ENCODE measurements around the gene SIRT1. TPM values are rescaled to one million over a fixed set of nuclear protein-coding genes. Genes with fewer than 3 reads are reported as not detected.

The SIRT1 gene
- total RNA-seq, 1 donor from 2014 or later = 33.5 TPM

DNA sequence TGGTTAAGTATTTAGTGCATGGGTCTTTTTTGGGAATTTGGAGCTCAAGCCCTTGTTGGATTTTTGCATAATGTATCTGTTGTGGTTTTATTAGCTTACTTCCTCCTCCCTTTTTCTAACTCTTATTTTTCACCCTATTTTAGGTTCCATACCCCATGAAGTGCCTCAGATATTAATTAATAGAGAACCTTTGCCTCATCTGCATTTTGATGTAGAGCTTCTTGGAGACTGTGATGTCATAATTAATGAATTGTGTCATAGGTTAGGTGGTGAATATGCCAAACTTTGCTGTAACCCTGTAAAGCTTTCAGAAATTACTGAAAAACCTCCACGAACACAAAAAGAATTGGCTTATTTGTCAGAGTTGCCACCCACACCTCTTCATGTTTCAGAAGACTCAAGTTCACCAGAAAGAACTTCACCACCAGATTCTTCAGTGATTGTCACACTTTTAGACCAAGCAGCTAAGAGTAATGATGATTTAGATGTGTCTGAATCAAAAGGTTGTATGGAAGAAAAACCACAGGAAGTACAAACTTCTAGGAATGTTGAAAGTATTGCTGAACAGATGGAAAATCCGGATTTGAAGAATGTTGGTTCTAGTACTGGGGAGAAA lies 28.0 kb downstream of the SIRT1 start:
- Mint-ChIP-seq H3K4me1 (ENCODE audit: low read depth, unreplicated experiment) (no peaks in the 10 kb centered on the region), H3K27me3 (ENCODE audit: unreplicated experiment) (no peaks in the 10 kb centered on the region), H3K27ac (ENCODE audit: unreplicated experiment) (no peak overlapping the region), H3K36me3 (ENCODE audit: unreplicated experiment) (peaks cover 4% of the 10 kb centered on the region), H3K9me3 (ENCODE audit: unreplicated experiment) (peaks cover 1% of the 10 kb centered on the region), H3K4me3 (ENCODE audit: unreplicated experiment) (no peak overlapping the region)
- TF ChIP-seq, protein P1, sequence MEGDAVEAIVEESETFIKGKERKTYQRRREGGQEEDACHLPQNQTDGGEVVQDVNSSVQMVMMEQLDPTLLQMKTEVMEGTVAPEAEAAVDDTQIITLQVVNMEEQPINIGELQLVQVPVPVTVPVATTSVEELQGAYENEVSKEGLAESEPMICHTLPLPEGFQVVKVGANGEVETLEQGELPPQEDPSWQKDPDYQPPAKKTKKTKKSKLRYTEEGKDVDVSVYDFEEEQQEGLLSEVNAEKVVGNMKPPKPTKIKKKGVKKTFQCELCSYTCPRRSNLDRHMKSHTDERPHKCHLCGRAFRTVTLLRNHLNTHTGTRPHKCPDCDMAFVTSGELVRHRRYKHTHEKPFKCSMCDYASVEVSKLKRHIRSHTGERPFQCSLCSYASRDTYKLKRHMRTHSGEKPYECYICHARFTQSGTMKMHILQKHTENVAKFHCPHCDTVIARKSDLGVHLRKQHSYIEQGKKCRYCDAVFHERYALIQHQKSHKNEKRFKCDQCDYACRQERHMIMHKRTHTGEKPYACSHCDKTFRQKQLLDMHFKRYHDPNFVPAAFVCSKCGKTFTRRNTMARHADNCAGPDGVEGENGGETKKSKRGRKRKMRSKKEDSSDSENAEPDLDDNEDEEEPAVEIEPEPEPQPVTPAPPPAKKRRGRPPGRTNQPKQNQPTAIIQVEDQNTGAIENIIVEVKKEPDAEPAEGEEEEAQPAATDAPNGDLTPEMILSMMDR (IDR thresholded peaks at IDR 0.05; ENCODE audit: partially characterized antibody, unreplicated experiment) = no peak
- DNase-seq = no peak

DNA sequence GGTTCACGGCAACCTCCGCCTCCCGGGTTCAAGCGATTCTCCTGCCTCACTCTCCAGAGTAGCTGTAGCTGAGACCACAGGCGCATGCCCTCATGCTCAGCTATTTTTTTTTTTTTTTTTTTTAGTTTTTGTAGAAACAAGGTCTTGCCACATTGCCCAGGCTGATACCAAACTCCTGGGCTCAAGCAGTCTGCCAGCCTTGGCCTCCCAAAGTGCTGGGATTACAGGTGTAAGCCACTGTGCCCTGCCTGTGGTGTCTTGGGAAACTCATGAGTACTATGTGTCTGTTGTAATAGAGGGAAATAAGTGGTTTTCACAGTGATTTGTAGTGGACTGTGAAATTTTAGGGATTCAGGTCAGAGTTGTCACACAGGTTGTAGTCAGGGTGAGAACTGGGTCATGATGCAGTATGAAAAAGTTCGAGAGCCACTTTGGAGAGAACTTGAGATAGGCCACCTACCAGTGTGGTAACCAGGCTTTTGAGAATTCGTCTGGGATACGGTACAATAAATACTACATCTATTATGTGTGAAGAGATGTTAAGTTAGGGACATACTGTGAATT lies 30.4 kb downstream of the SIRT1 start:
- no peak overlapping the region for H3K27ac Mint-ChIP-seq (ENCODE audit: unreplicated experiment)
- no peaks in the 10 kb centered on the region for H3K36me3 Mint-ChIP-seq (ENCODE audit: unreplicated experiment)
- peaks cover 1% of the 10 kb centered on the region for H3K9me3 Mint-ChIP-seq (ENCODE audit: unreplicated experiment)
- H3K4me3 Mint-ChIP-seq (ENCODE audit: unreplicated experiment) = no peak overlapping the region
- H3K27me3 Mint-ChIP-seq (ENCODE audit: unreplicated experiment) = no peaks in the 10 kb centered on the region
- DNase-seq = no peak
- TF ChIP-seq, protein P1 (IDR thresholded peaks at IDR 0.05; ENCODE audit: partially characterized antibody, unreplicated experiment) = no peak
- no peaks in the 10 kb centered on the region for H3K4me1 Mint-ChIP-seq (ENCODE audit: low read depth, unreplicated experiment)

DNA sequence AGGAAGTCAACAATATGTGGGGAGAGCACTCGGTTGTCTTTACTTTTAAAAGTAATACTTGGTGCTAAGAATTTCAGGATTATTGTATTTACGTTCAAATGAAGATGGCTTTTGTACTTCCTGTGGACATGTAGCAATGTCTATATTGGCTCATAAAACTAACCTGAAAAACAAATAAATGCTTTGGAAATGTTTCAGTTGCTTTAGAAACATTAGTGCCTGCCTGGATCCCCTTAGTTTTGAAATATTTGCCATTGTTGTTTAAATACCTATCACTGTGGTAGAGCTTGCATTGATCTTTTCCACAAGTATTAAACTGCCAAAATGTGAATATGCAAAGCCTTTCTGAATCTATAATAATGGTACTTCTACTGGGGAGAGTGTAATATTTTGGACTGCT lies 32.7 kb downstream of the SIRT1 start:
- no peaks in the 10 kb centered on the region for H3K4me1 Mint-ChIP-seq (ENCODE audit: low read depth, unreplicated experiment)
- H3K27ac Mint-ChIP-seq (ENCODE audit: unreplicated experiment) = no peak overlapping the region
- H3K4me3 Mint-ChIP-seq (ENCODE audit: unreplicated experiment) = no peak overlapping the region
- H3K36me3 Mint-ChIP-seq (ENCODE audit: unreplicated experiment) = no peaks in the 10 kb centered on the region
- no peak for DNase-seq
- H3K27me3 Mint-ChIP-seq (ENCODE audit: unreplicated experiment) = no peaks in the 10 kb centered on the region
- no peaks in the 10 kb centered on the region for H3K9me3 Mint-ChIP-seq (ENCODE audit: unreplicated experiment)
- TF ChIP-seq, protein P1 (IDR thresholded peaks at IDR 0.05; ENCODE audit: partially characterized antibody, unreplicated experiment) = no peak

DNA sequence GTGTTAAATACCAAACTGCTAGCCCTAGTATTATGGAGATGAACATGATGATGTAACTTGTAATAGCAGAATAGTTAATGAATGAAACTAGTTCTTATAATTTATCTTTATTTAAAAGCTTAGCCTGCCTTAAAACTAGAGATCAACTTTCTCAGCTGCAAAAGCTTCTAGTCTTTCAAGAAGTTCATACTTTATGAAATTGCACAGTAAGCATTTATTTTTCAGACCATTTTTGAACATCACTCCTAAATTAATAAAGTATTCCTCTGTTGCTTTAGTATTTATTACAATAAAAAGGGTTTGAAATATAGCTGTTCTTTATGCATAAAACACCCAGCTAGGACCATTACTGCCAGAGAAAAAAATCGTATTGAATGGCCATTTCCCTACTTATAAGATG lies 33.2 kb downstream of the SIRT1 start:
- H3K9me3 Mint-ChIP-seq (ENCODE audit: unreplicated experiment) = no peaks in the 10 kb centered on the region
- no peak for DNase-seq
- no peaks in the 10 kb centered on the region for H3K27me3 Mint-ChIP-seq (ENCODE audit: unreplicated experiment)
- no peak overlapping the region for H3K27ac Mint-ChIP-seq (ENCODE audit: unreplicated experiment)
- TF ChIP-seq, protein P1 (IDR thresholded peaks at IDR 0.05; ENCODE audit: partially characterized antibody, unreplicated experiment) = no peak
- no peaks in the 10 kb centered on the region for H3K36me3 Mint-ChIP-seq (ENCODE audit: unreplicated experiment)
- H3K4me1 Mint-ChIP-seq (ENCODE audit: low read depth, unreplicated experiment) = no peaks in the 10 kb centered on the region
- no peak overlapping the region for H3K4me3 Mint-ChIP-seq (ENCODE audit: unreplicated experiment)

DNA sequence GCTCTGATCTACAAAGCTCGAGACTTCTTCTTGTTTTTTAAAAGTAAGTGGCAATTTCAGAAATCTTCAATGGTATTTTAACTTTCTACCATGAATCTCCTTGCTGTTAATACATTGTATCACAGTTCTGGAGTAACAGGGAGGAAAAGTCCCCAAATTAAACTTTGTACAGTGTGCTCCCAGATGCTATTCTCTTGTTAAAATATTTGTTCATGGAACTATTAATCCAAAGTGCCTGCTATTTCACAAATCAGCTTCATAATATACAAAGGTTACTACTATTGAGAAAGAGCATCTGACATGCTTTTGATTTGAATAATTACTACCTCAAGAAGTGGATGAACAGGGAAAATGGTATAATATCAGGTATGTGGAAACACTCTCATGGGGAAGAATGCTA lies 36.6 kb downstream of the SIRT1 start:
- Mint-ChIP-seq H3K4me1 (ENCODE audit: low read depth, unreplicated experiment) (no peaks in the 10 kb centered on the region), H3K36me3 (ENCODE audit: unreplicated experiment) (no peaks in the 10 kb centered on the region), H3K27me3 (ENCODE audit: unreplicated experiment) (no peaks in the 10 kb centered on the region), H3K4me3 (ENCODE audit: unreplicated experiment) (no peak overlapping the region), H3K9me3 (ENCODE audit: unreplicated experiment) (no peaks in the 10 kb centered on the region), H3K27ac (ENCODE audit: unreplicated experiment) (no peak overlapping the region)
- TF ChIP-seq, protein P1 (IDR thresholded peaks at IDR 0.05; ENCODE audit: partially characterized antibody, unreplicated experiment) = no peak
- no peak for DNase-seq

Data from glutamatergic neuron (in vitro differentiated cells).